T-helper 22 cell (primary cell): Measurements from ENCODE around the gene BRD4.
"Not testable (repeated sequence)": the region's sequence is repeated elsewhere in the genome, so short reads cannot be mapped to it uniquely, and the experiment has no call there.

Source experiments
- DNase-seq: peaks from one replicate; pipeline ENCODE4 v3.0.0-alpha.2; 2020; ENCODE audit warnings: low read depth

The BRD4 gene

DNA sequence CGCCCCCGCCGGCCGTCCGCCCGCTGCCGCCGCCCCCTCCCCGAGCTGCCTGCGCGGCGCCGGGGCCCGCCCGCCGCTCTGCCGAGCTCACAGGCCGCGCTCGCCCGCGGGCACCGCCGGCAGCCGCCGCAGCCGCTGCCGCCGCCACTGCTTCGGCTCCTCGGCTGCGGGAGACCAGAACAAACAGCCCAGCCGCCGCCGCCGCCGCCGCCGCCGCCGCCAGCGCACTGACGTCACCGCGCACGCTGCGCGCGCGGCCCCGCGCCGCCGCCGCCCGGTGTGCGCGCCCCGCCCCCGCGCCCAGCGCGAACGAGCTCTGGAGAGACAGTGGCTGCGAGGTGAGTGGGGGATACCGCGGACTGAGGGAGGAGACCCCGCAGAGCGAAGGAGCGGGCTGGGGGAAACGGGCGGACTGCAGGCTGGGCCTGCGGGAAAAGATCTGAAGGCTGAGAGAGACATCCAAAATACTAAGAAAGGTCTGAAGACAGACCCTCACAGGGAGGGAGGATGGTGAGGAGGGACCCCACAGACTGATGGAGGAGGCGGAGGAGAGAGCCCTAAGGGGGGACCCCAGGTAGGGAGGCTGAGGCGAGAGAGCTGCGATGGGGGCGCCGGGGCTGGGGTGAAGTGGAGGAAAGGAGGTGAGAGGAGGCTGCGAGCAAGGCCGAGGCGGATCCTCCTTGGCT lies at the start of gene BRD4:
Gene BRD4 (minus strand): TSS at position 229 of the 686 bp plus-strand sequence. CDS start 59,440 bp downstream, outside the sequence.
- peak; percentile 57 for DNase-seq

DNA sequence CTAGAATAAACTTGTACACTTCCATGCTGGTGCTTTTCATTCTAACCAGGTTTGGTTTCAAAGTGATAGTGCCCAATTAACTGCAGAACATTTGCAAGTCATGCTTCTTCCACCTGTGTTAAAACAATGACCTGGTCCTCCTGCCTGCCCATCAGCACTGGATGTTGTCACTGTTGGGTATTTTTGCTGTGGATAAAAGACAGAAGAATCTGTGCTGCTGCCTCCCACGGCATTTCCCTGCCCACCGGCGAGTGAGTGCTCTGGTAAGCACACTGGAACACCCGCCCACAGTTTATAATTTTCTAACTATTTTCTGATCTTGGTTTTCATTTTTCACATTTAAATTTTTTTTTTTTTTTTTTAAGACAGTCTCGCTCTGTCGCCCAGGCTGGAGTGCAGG lies 49.5 kb upstream of the BRD4 start:
- no peak for DNase-seq

DNA sequence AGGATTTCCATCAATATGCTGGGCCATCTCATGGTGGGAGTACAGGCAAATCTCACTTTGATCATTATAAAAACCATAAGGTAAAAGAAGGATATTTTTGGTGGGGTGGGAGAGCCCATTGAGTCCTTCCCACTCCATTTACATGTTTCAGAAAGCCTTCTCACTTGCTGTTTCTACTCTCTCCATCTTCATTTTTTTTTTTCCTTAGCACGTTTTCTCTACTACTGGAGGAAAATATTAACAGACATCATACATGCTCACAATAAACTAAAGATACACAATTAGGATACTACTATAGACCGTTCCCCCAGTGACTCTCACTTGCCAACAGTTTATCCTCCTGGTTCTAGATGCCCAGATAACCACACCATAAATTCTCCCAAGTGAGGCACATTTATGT lies 49.1 kb upstream of the BRD4 start:
- DNase-seq = no peak

DNA sequence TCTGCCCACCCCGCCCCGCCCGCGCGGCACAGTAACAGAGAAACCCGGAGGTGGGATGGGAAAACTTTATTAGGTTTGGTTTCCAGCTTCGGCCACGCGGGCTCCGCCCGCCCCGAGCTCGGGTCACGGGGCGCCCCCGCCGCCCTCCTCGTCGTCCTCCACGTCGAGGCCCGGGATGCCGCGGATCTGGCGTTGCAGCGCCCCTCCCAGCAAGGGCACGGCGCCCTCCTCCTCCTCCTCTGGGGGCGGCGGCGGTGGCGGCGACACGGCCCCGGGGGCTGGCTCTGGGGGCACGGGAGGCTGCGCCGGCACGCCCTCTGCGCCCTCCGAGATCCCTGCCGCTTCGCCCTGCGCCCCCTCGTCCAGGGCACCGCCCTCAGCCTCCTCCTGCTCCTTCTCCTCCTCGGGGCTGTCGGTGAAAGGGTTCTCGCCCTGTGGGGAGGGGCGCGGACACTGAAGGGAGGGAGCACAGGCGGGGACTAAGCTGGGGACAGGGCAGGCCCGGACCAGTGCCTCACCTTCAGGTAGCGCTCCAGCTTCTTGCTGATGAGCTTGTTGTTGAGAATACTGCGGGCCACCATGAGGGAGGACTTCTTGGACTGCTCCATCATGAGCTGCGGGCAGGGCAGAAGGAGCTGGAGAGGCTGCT lies 47.8 kb upstream of the BRD4 start:
- no peak for DNase-seq

DNA sequence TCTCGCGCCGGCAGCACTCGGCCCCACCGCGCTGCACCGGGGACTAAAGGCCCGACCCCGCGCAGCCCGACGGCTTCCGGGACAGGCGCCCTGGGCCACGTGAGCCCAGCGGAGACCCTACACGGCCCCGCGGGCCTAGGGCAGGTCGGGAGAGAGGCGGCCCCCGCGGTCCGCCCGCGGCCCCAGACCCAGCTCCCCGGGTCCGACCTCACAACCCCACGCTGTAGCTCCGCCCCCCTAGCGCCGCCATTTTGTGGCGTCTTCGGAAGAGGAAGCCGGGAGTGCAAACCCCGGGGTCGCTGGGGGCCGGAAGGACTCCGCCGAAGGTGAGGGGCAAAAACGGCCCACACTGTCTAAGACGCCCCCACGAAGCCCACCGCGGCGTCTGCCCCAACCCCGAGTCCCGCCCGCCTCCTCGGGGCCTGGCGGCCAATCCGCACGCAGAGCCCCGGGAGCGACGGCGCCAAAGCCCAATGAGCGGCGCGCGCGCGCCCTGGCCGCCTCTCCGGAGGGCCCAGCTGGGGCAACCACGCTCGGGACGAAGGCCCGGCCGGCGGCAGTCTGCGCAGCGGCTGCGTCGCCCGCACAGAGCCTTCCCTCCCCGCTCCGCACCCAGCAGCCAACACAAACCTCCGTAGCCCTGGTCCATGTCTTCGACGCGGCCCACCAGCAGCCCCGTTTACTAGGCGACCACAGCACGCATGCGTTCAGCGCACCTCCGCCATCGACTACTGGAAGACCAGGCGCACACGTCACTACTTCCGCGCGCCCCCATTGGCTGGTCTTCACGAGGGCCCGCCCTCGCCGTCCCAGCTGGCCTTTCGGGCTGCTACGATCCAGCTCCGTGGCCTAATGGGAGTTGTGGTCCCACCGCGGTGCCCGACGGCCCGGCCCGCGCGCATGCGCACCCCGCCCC lies 47.0 kb upstream of the BRD4 start, which contains the start of gene AKAP8:
Gene AKAP8 (minus strand): TSS at position 705 of the 916 bp plus-strand sequence. CDS start 56 bp downstream, at position 649.
- peak; percentile 97 for DNase-seq

DNA sequence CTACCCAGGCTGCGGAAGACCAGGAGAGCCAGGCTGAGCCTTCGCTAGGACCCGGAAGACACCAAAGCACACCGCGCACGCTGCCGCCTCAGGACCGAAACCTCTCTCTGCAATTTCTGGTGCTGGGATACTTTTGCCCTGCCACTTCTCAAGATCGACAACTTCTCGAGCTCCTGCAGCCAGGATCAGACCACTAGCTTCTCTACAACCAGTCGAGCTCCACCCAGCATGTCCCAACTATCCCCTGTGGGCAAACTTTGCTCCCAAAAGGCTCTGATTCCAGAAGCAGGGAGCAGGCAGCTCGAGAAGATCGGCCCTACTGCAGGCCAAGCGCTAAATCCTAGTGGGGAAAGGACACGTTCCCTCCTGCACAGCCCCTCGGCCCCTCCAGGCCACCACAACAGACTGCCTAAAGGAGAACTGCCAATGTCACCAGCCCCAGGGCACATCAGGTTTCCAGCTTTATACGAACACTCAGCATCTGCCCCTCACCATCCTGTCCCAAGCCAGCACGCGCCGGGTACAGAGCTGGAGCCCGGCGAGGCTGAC lies 46.3 kb upstream of the BRD4 start:
- no peak for DNase-seq

DNA sequence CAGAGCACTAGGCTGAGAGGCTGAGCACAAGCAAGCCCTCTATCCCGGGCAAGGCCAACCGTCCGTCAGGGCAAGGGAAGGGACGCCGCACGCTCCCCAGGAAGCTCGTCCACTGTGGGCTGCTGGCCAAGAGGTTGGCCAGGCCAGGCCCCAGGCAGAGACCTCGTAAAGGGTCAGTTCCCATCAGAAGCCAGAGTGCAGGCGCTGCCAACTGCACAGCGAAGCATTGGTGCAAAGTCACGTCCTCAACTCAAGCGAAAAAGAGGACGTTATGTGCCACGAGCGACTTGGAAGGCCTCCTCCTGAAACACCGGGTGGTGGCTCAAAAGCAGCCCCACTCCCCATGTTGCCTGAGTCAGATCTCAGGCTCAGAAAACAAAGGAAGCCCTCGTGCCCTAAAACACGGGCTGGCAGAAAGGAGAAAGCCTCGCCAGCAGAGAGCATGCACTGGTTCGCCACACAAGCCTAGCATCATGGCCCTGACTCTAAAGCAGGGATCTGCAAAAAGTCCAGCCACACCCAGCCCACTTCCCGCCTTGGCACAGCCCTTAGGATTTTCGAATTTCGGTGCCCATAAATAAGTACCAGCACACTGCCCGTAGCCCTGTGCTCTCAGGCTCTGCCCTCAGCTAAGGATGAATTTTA lies 42.6 kb upstream of the BRD4 start:
- DNase-seq = no peak

DNA sequence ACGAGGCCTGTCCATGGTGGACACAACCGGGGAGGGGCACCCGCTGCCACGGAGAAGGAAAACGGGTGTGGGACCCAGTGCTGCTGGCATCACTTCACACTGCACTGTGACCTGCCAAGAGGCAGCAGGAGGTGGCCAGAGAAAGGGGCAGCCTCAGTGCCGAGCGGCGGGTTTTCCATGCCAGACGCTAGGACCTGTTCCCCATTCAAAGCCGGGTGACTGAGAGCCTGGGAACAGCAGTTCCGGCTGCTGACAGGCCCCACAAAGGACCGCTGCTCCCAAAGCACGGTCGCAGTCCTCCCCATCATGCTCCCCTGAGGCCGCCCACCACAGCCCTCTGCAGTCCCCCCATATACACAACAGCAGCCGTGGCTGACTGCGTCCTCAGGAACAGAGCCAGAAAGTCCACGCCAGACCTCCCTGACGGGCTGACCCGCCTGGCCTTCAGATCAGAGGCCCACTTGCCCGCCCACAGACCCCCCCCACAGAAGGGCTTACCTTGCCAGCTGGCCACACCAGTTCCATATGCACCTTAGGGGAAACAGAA lies 41.8 kb upstream of the BRD4 start:
- no peak for DNase-seq

DNA sequence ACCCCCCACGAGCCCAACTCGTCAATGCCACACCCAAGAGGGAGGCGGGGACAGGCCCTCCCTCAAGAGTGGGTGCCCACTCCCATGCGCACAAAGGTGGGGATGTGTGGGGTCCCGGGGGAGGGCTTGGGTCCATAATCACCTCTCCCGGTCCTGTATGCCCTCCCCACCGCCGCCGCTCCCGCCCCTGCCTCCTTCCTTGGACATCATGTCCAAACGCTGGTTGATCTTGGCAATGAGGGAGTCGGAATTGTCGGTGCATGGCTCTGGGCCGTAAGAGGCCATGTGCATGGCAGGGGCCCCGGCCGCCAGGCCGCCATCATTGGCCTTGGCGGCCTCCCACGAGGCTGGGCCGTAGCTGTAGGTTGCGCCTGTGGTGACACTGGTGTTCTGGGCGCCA lies 41.3 kb upstream of the BRD4 start:
- no peak for DNase-seq

DNA sequence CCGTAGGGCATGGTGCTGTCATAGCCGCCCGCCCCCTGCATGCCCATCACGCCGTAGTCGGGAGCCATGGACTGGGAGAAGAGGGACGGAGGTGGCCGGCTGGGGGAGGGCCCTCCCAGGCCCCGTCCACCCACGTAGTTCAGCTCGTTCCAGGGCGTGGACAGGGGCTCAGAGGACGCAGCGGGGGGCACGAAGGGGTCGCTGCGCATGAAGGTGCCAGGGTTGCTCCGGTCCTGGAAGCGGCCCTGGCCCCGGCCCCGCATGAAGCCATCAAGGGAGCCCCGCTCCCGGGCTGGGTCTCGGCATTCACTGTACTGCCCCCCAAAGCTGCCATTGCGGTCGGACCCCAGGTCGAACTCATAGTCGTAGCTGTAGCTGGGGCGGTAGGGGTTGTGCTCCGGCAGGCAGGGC lies 40.6 kb upstream of the BRD4 start:
- no peak for DNase-seq

DNA sequence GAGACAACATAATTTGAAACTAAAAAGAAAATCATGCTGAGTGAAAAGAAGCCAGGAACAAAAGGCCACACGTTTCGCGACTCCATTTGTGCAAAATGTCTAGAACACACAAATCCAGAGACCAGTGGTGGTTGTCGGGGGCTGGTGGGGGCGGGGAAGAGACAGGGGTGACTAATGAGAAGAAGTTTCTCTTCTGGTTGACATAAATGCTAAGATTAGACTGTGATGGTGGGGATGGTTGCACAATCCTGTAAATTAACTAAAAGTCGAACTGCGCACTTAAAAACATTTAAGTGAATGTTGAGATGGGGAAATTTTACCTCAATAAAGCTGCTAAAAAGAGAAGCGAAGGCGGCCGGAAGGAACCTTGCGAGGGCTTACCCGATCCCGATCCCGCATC lies 40.1 kb upstream of the BRD4 start:
- no peak for DNase-seq

DNA sequence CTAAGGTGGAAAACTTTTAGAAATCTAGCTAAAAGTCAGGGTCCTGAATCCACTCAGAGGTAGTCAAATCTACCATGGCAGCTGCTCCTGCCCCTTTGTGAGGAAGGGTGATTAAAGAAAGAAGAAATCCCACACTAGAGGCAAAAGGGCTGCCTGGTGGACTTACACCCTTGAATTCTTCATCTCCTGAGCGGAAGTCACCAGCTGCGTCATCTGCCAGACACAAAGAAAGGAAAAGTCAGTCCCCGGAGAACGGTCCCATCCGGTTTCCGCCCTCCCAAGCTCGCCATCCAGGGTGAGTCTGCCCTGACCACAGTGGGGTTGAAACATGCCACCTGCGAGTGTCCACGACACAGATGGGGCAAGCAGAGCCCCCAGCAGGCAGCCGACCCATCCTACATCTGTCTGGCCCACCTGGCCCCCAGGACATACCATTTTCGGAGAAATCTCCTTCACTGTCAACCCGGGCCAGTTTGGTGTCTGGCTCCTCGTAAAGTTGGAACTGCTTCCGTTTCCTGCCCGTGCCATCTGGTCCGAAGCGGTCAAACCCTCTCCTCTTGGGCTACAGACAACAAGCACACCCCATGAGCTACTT lies 39.5 kb upstream of the BRD4 start:
- DNase-seq = no peak

DNA sequence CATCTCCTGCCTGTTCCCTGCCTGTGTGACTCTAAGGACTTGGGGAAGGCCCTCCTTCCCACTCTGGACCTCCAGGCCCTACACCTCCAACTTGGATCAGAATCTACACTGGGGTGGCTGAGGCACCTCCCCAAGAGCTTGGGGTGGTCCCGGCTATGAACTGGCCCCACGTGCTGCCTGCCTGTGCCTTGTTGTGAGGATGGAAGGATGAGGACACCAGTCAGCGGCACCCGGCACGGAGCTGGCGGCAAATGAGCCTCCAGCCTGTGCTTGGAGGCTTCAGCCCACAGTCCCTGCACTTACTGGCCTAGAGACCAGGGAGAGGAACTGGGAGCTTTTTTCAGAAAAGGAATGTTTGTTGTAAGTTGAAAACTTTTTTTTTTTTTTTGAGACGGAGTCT lies 38.8 kb upstream of the BRD4 start:
- DNase-seq = no peak

DNA sequence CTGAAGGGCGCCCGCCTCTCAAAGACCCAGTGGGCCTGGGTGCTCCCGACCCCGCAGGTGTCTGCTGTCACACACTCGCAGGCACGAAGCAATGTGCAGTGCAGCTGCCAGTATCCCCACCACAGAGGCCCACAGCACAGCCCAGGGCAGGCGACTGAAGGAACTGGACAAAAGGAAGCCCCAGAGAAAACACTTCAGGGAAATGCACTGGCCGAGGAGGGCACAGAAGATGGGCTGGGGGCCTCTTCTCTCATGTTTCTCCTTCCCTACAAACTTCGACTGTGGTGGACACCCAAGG lies 37.2 kb upstream of the BRD4 start:
- no peak for DNase-seq

DNA sequence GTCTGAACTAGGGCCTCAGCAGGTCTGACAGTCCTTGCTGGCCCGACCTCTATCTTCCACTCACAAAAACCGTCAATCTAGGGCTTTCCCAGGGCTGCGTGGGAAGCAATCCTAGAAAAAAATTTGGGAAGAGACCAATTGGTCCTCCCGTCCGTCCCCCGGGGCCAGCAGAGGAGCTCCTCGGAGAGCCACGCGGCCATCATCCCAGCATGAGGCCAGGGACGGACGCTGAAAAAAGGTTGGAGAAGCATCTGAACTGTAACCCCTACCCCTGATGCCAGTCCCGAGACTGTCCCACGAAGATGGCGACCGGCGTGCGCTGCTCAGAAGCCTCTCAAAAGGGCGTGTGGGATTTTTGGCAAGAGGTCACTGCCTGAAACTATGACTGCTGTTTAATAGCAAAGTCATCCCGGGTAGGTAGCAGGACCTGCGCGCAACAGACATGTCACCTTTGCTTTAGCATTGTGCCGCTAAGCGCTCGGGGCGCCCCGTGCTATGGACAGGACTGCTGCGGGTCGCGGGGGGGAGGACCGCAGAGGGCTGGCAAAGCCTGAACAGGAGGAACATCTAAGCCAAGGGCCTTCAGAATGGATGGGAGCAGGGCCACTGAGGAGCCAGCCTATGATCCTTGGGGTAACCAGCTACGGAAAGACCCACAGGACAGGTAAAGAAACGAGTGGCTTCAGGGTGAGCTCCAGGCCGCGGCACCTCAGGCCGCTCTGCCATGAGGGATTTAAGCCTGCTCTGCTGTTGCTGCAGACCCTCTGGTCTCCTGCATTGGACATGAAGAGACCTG lies 36.7 kb upstream of the BRD4 start:
- DNase-seq = no peak

DNA sequence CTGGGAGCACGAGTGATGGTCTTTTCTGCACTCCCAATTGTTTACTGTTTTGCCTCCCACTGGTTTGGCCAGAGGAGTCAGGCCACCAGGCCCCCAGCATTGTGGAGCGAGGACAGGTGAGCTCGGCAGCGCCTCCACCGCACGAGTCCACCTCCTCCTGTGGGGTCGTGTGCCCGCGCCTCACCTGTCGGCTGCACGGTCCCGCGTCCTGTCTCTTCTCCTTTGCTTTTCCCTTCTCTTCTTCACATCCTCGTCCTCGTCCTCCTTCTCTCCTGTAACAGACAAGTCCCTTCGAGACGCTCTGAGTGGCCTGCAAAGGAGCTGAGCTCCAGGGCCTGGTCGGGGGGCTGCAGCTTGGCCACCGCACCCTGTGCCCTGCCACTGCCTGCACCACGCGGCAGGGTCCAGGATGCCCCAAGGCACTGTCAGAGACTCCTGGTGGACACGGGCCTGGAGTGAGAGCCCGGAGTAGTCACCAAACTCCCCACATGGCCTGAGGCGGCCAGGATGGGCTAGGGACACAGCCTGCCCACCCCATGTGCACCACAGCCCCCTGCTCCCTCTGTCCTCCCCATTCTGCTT lies 35.8 kb upstream of the BRD4 start:
- no peak for DNase-seq

DNA sequence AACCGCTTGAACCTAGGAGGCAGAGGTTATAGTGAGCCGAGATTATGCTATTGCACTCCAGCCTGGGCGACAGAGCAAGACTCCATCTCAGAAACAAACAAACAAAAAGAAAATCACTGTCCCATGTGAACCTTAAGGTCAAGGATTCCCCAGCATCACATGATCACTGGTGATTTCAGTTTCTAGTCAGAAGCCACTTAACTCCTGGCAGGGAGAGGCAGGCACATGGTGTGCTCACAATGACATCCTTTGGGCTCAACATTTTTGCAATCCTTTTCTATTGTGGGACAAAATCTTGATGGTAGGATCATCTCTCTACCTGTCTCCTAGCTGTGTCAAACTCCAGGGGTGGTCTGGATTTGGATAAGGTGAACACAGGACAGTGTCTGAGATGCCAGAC lies 35.1 kb upstream of the BRD4 start:
- DNase-seq = no peak

DNA sequence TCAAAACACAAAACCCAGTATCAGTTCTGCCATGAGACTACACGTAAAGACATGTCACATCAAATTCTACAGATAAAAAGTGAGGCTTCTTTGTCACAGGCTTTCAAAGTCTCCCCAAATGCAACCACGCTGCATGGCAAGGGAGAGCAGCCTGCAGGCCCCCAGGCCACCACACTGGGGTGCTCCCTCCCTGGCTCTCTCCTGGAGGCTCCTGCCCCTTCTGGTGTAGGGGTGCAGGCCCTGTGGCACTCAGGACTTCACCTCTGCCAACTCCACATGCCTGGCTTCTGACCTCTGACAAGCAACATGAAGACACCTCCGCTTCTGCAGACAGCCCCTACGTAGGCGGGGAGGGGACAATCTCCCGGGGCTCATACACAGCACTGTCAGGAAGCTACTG lies 32.9 kb upstream of the BRD4 start:
- no peak for DNase-seq

DNA sequence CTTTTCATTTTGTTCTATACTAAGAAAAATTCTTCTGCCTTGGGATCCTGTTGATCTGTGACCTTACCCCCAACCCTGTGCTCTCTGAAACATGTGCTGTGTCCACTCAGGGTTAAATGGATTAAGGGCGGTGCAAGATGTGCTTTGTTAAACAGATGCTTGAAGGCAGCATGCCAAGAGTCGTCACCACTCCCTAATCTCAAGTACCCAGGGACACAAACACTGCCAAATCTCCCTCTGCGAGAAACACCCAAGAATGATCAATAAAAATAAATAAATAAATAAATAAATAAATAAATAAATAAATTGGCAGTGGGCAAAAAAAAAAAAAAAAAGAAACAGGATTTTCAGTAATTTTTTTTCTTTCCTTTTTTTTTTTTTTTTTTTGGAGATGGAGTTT lies 31.5 kb upstream of the BRD4 start:
- not testable (repeated sequence) for DNase-seq

DNA sequence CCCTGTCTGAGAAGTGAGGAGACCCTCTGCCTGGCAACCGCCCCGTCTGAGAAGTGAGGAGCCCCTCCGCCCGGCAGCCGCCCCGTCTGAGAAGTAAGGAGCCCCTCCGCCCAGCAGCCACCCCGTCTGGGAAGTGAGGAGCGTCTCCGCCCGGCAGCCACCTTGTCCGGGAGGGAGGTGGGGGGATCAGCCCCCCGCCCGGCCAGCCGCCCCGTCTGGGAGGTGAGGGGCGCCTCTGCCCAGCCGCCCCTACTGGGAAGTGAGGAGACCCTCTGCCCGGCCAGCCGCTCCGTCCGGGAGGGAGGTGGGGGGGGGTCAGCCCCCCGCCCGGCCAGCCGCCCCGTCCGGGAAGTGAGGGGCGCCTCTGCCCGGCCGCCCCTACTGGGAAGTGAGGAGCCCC lies 30.7 kb upstream of the BRD4 start:
- not testable (repeated sequence) for DNase-seq
